ENCODE measurements around the gene LCN1. TPM values are rescaled to one million over a fixed set of nuclear protein-coding genes. Genes with fewer than 3 reads are reported as not detected.

LCN1 gene
- total and polyA plus RNA-seq, 2 of the 4 experiments (the other 2 are of a cell fraction): not detected

- no peak overlapping the region for H3K4me3 ChIP-seq (ENCODE audit: insufficient read depth, low read depth, low read length)
- no peaks in the 10 kb centered on the region for H3K27me3 ChIP-seq (ENCODE audit: control insufficient read depth, insufficient read depth, low read length)
- WGBS, 2 experiments (ENCODE audit: extremely low coverage in 2 of 2, insufficient read length in 1 of 2): no CpG with 5 or more reads among the region's 10 CpGs
- in situ Hi-C loops (cut with MboI; ENCODE audit: low sequenced_read_pairs) (no loop called here), intact Hi-C loops (cut with micrococcal nuclease) (no loop called here), dilution Hi-C loops (cut with HindIII; ENCODE audit: low sequenced_read_pairs, unreplicated experiment) (no loop called here)
- ATAC-seq (ENCODE audit: low read depth) (no peak), DNase-seq (no peak)
- H3K36me3 ChIP-seq (ENCODE audit: control insufficient read depth, insufficient read depth, low read length): no peaks in the 10 kb centered on the region
- H3K23ac ChIP-seq (ENCODE audit: low read depth, low read length): no peak overlapping the region
- no peak overlapping the region for H2BK5ac ChIP-seq (ENCODE audit: low read depth, low read length, poor library complexity, severe bottlenecking)
- no peak overlapping the region for H2BK15ac ChIP-seq (ENCODE audit: low read depth, low read length)
- no peak overlapping the region for H2AK9ac ChIP-seq (replicated peaks; ENCODE audit: low read depth, low read length, poor library complexity)
- no peak overlapping the region for H2AK5ac ChIP-seq (ENCODE audit: low read depth, low read length)
- peaks cover 8 to 11% of the 10 kb centered on the region in 2 experiments; a peak in 2 of 4 replicates for H3K79me1 ChIP-seq (ENCODE audit: low read depth in 1 of 2, low read length in 2 of 2)
- H3K9ac ChIP-seq (ENCODE audit: low read depth, low read length): no peak overlapping the region
- H4K20me1 ChIP-seq (ENCODE audit: insufficient read depth, low read length): no peaks in the 10 kb centered on the region
- no TSS peak for BruUV-seq (replicated peaks)
- no peak overlapping the region for H3K4me2 ChIP-seq (ENCODE audit: low read depth, low read length)
- no peaks in the 10 kb centered on the region for H3K9me1 ChIP-seq (ENCODE audit: insufficient read depth, low read length)
- ChIA-PET CTCF (interaction anchor here (0.6 kb wide), 1 partner anchor 131 kb away, joined by 3 read pairs; no protein-coding TSS in a partner anchor), POLR2A (ENCODE audit: unreplicated experiment) (no interaction called here)
- H4K8ac ChIP-seq (ENCODE audit: low read depth in 2 of 2, low read length in 2 of 2): no peak overlapping the region
- H2AFZ ChIP-seq (replicated peaks; ENCODE audit: low read length, poor library complexity): no peak overlapping the region
- no peak overlapping the region for H3K27ac ChIP-seq (ENCODE audit: insufficient read depth, low read length)
- H3K56ac ChIP-seq (ENCODE audit: extremely low read depth, insufficient read depth, low read length): no peak overlapping the region
- no peak overlapping the region for H3K4ac ChIP-seq (ENCODE audit: low read depth, low read length)
- no peak overlapping the region for H4K5ac ChIP-seq (ENCODE audit: low read depth, low read length)
- H2BK20ac ChIP-seq (ENCODE audit: low read depth, low read length): no peak overlapping the region
- no peak overlapping the region for H3K18ac ChIP-seq (ENCODE audit: low read depth, low read length)
- H3K4me1 ChIP-seq (ENCODE audit: control insufficient read depth, insufficient read depth, low read length): peaks cover 5% of the 10 kb centered on the region; the same call in 1 of the 2 replicates
- H2BK120ac ChIP-seq (ENCODE audit: low read depth, low read length): no peak overlapping the region
- no peaks in the 10 kb centered on the region for H3K9me3 ChIP-seq (ENCODE audit: control insufficient read depth, insufficient read depth, low read length)
- no peak overlapping the region for H4K91ac ChIP-seq (ENCODE audit: insufficient read depth, low read depth, low read length)
- TF ChIP-seq CEBPB (IDR thresholded peaks at IDR 0.05; ENCODE audit: low read depth, low read length) (no peak), MXI1 (IDR thresholded peaks at IDR 0.05; ENCODE audit: borderline replicate concordance, low read depth, low read length) (no peak), CTCF (conservative IDR thresholded peaks at IDR 0.05; ENCODE audit: low read depth, low read length) (no peak)
- no peak overlapping the region for H3K14ac ChIP-seq (replicated peaks; ENCODE audit: low read depth, low read length)
Measured at GRCh38 chr9:135476561-135477355, 44.5 kb upstream of the LCN1 start.

Data from IMR-90 (cell line).